GM12892 (cell line): ENCODE results near the gene CDX1.

Source experiments
- POLR2A ChIP-seq: IDR thresholded peaks from 2 replicates; pipeline ENCODE4 v1.6.1; 2011; ENCODE audit warnings: low read depth, low read length, control low read depth
- POLR2AphosphoS5 ChIP-seq: IDR thresholded peaks from 2 replicates; pipeline ENCODE4 v1.6.1; 2011; ENCODE audit warnings: low read depth, low read length, control low read depth

DNA sequence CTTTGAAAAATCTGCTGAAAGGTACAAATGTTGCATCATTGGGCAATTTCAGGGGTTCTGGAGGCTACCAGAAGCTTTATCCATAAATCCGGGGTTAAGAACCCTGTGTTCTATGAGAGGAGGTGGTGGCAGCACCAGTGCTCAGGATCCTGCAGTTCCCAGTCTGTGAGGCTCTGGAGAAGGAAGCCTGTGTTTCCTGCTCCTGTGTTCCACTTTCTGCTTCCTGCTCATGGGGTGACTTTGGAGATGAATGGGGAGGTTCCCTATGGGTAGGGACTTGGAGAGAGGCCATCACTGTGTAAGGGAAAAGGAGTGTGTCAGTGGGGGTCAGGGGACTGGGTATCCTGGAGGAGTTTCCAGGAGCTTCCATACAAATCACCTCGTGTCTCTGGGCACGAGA, 2.3 kb downstream of the CDX1 start:
- TF ChIP-seq POLR2A, result no peak
- no peak for TF ChIP-seq POLR2AphosphoS5
